WTC11 (cell line): ENCODE results near the gene UPF1. TPM values are rescaled to one million over a fixed set of nuclear protein-coding genes. Genes with fewer than 3 reads are reported as not detected.
A peak's percentile ranks its signal among the peaks of the same experiment; 100 is the strongest.

Source experiments
- ATAC-seq: fragments of 200-7000 bp; cut with Tn5 transposase; 2 replicates; pipeline ENCODE4 v1.10.0; 2021; ENCODE audit warnings: mild to moderate bottlenecking, moderate library complexity
- CTCF ChIA-PET: fragments of 300-600 bp; sonication (Branson Sonifier 250); formaldehyde crosslinking; loops from one replicate; lab custom pipeline; 2021; ENCODE audit warnings: antibody characterized with exemption; lab: Charles Lee
- POLR2A ChIA-PET: fragments of 350-600 bp; sonication (Branson Sonifier 250); formaldehyde crosslinking; loops from one replicate; lab custom pipeline; 2021; ENCODE audit warnings: antibody characterized with exemption; lab: Charles Lee
- DNase-seq: peaks from one replicate; pipeline ENCODE4 v3.0.0; 2021; ENCODE audit warnings: low spot score
- H3K27ac Mint-ChIP-seq: 2 replicates; pipeline ENCODE4 v1.8.0; 2021; ENCODE audit warnings: mixed read lengths
- H3K27me3 Mint-ChIP-seq: 2 replicates; pipeline ENCODE4 v1.8.0; 2021; ENCODE audit warnings: low read depth, mild to moderate bottlenecking, moderate library complexity, mixed read lengths
- H3K36me3 Mint-ChIP-seq: 2 replicates; pipeline ENCODE4 v1.8.0; 2021; ENCODE audit warnings: mixed read lengths
- H3K4me1 Mint-ChIP-seq: 2 replicates; pipeline ENCODE4 v1.8.0; 2022; ENCODE audit warnings: mixed read lengths
- H3K4me3 Mint-ChIP-seq: 2 replicates; pipeline ENCODE4 v1.8.0; 2021; ENCODE audit warnings: mild to moderate bottlenecking, moderate library complexity, mixed read lengths
- H3K9me3 Mint-ChIP-seq: 2 replicates; pipeline ENCODE4 v1.8.0; 2021; ENCODE audit warnings: mixed read lengths
- CTCF ChIP-seq: fragments of 200-600 bp; IDR thresholded peaks from 2 replicates; pipeline ENCODE4 v1.8.0; 2022; ENCODE audit warnings: antibody characterized with exemption
- E2F1 ChIP-seq: sonication (generic); formaldehyde crosslinking; IDR thresholded peaks from 2 replicates; pipeline ENCODE4 v1.8.0; 2022; ENCODE audit warnings: mild to moderate bottlenecking, missing genetic modification reagents
- FOXP1 ChIP-seq: sonication (generic); formaldehyde crosslinking; IDR thresholded peaks from 2 replicates; pipeline ENCODE4 v1.8.0; 2022; ENCODE audit warnings: missing genetic modification reagents, mild to moderate bottlenecking, moderate library complexity, borderline replicate concordance
- FOXP4 ChIP-seq: sonication (generic); formaldehyde crosslinking; IDR thresholded peaks from 2 replicates; pipeline ENCODE4 v1.8.0; 2022; ENCODE audit warnings: mild to moderate bottlenecking, missing genetic modification reagents
- MAX ChIP-seq: sonication (generic); formaldehyde crosslinking; IDR thresholded peaks from 2 replicates; pipeline ENCODE4 v1.8.0; 2022; ENCODE audit warnings: mild to moderate bottlenecking, missing genetic modification reagents
- MXD4 ChIP-seq: fragments of 250-450 bp; sonication (Bioruptor Pico); IDR thresholded peaks from 2 replicates; pipeline ENCODE4 v1.8.0; 2021; ENCODE audit warnings: mild to moderate bottlenecking, moderate library complexity, borderline replicate concordance
- OVOL2 ChIP-seq: fragments of 250-450 bp; sonication (Bioruptor Pico); IDR thresholded peaks from 2 replicates; pipeline ENCODE4 v1.9.0; 2021; ENCODE audit warnings: mild to moderate bottlenecking, borderline replicate concordance
- TCF7 ChIP-seq: sonication (generic); formaldehyde crosslinking; IDR thresholded peaks from 2 replicates; pipeline ENCODE4 v1.8.0; 2022; ENCODE audit warnings: mild to moderate bottlenecking, low read depth, missing genetic modification reagents, moderate library complexity
- TEAD4 ChIP-seq: sonication (generic); formaldehyde crosslinking; IDR thresholded peaks from 2 replicates; pipeline ENCODE4 v1.8.0; 2022; ENCODE audit warnings: mild to moderate bottlenecking, missing genetic modification reagents
- ZNF121 ChIP-seq: sonication (generic); formaldehyde crosslinking; IDR thresholded peaks from 2 replicates; pipeline ENCODE4 v1.8.0; 2023; ENCODE audit warnings: missing genetic modification reagents
- total RNA-seq: library from RNA; stranded (reverse); gene quantifications from 3 replicates; pipeline ENCODE4 v1.2.3, GENCODE V29; 2021
- TF ChIP-seq, protein P1 (sequence below): sonication (generic); formaldehyde crosslinking; IDR thresholded peaks from 2 replicates; pipeline ENCODE4 v1.8.1; 2023; ENCODE audit warnings: mild to moderate bottlenecking, missing genetic modification reagents, moderate library complexity
- TF ChIP-seq, protein P2 (sequence below): sonication (generic); formaldehyde crosslinking; IDR thresholded peaks from 2 replicates; pipeline ENCODE4 v1.8.1; 2023; ENCODE audit warnings: mild to moderate bottlenecking, missing genetic modification reagents, borderline replicate concordance
- TF ChIP-seq, protein P3 (sequence below): sonication (generic); formaldehyde crosslinking; IDR thresholded peaks from 2 replicates; pipeline ENCODE4 v1.8.0; 2023; ENCODE audit warnings: missing genetic modification reagents
- TF ChIP-seq, protein P4 (sequence below): sonication (generic); formaldehyde crosslinking; IDR thresholded peaks from 2 replicates; pipeline ENCODE4 v1.8.1; 2023; ENCODE audit warnings: mild to moderate bottlenecking, missing genetic modification reagents

Gene UPF1
- total RNA-seq, 1 experiment from 2014 or later, result 82.5 TPM

GRCh38 chr19:18854982-18855381, 23.2 kb downstream of the UPF1 start (continued):
- TF ChIP-seq, protein P1, sequence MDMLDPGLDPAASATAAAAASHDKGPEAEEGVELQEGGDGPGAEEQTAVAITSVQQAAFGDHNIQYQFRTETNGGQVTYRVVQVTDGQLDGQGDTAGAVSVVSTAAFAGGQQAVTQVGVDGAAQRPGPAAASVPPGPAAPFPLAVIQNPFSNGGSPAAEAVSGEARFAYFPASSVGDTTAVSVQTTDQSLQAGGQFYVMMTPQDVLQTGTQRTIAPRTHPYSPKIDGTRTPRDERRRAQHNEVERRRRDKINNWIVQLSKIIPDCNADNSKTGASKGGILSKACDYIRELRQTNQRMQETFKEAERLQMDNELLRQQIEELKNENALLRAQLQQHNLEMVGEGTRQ (CRISPR knock-in tag), result no peak
- no peak for TF ChIP-seq MAX (CRISPR knock-in tag)
- TF ChIP-seq TEAD4, result no peak
- TF ChIP-seq FOXP4 (CRISPR knock-in tag), result no peak
- TF ChIP-seq TCF7, result no peak

DNA sequence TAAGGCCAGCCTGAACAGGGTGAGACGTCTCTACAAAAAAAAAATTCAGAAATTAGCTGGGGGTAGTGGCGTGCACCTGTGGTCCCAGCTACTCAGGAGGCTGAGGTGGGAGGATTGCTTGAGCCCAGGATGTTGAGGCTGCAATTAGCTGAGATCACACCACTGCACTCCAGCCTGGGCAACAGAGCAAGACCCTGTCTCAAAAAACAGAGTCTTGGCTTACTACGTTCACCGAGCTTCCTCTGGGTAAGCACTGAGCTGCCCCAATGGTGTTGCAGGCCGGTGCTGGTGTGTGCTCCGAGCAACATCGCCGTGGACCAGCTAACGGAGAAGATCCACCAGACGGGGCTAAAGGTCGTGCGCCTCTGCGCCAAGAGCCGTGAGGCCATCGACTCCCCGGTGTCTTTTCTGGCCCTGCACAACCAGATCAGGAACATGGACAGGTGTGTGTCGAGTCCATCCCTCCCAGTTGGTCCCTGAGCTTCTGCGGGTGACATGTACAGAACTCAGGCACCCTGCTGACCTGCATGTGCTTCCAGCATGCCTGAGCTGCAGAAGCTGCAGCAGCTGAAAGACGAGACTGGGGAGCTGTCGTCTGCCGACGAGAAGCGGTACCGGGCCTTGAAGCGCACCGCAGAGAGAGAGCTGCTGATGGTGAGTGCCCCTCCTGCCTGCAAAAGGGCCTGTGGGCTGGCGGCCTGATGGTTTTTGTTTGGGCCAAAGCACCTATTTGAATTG, 24.1 kb downstream of the UPF1 start:
- CTCF ChIA-PET, result interaction anchor here (0.7 to 5.9 kb wide), 15 partner anchors 8 to 404 kb away, joined by 3 to 45 read pairs (median 4); partner anchors contain the start of genes CERS1 and UPF1
- no peak for DNase-seq
- Mint-ChIP-seq H3K4me1 (no peaks in the 10 kb centered on the region), H3K9me3 (no peaks in the 10 kb centered on the region), H3K27me3 (no peaks in the 10 kb centered on the region), H3K27ac (peak overlapping the region; percentile 74), H3K4me3 (no peak overlapping the region), H3K36me3 (peaks cover 66% of the 10 kb centered on the region)
- no peak for ATAC-seq
- TF ChIP-seq FOXP1, result no peak
- TF ChIP-seq ZNF121, result 0 out of 2 replicates have a peak, but pooled peaks have one; percentile 57
- POLR2A ChIA-PET, result interaction anchor here (0.6 kb wide), 1 partner anchor 9 kb away, joined by 3 read pairs; no protein-coding TSS in a partner anchor

DNA sequence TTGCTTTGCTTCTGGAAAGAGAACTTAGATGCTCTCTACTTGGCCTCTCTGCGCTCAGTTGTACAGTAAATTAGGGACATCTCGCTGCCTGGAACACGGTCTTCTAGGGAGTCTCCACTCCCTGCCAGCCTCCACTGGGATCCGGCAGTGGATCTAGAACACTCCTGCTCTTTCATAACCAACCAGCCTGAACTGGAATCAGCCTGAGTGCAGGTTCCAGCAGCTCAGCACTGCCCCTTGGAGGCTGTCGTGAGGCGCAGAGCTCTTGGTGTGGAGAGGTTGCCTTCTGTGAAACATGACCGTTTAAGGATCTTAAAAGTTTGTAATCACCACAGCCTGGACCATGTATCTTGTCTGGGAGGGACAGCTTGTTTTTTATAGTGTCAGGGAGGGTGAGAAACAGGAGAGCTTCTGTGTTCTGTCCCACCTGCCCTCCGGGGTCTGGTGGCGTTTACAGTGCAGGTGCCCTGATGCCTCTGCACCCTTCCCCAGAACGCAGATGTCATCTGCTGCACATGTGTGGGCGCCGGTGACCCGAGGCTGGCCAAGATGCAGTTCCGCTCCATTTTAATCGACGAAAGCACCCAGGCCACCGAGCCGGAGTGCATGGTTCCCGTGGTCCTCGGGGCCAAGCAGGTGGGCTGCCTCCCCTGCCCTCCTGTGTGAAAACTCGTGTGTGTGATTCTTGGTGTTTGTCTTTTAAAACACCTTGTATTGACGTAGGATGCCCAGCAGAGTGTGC, 24.8 kb downstream of the UPF1 start:
- Mint-ChIP-seq H3K27ac (peak overlapping the region; percentile 74), H3K4me1 (no peaks in the 10 kb centered on the region), H3K36me3 (peaks cover 67% of the 10 kb centered on the region), H3K4me3 (no peak overlapping the region), H3K27me3 (no peaks in the 10 kb centered on the region), H3K9me3 (no peaks in the 10 kb centered on the region)
- TF ChIP-seq, protein P2, sequence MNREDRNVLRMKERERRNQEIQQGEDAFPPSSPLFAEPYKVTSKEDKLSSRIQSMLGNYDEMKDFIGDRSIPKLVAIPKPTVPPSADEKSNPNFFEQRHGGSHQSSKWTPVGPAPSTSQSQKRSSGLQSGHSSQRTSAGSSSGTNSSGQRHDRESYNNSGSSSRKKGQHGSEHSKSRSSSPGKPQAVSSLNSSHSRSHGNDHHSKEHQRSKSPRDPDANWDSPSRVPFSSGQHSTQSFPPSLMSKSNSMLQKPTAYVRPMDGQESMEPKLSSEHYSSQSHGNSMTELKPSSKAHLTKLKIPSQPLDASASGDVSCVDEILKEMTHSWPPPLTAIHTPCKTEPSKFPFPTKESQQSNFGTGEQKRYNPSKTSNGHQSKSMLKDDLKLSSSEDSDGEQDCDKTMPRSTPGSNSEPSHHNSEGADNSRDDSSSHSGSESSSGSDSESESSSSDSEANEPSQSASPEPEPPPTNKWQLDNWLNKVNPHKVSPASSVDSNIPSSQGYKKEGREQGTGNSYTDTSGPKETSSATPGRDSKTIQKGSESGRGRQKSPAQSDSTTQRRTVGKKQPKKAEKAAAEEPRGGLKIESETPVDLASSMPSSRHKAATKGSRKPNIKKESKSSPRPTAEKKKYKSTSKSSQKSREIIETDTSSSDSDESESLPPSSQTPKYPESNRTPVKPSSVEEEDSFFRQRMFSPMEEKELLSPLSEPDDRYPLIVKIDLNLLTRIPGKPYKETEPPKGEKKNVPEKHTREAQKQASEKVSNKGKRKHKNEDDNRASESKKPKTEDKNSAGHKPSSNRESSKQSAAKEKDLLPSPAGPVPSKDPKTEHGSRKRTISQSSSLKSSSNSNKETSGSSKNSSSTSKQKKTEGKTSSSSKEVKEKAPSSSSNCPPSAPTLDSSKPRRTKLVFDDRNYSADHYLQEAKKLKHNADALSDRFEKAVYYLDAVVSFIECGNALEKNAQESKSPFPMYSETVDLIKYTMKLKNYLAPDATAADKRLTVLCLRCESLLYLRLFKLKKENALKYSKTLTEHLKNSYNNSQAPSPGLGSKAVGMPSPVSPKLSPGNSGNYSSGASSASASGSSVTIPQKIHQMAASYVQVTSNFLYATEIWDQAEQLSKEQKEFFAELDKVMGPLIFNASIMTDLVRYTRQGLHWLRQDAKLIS (CRISPR knock-in tag), result no peak
- TF ChIP-seq CTCF, result no peak
- TF ChIP-seq, protein P3, sequence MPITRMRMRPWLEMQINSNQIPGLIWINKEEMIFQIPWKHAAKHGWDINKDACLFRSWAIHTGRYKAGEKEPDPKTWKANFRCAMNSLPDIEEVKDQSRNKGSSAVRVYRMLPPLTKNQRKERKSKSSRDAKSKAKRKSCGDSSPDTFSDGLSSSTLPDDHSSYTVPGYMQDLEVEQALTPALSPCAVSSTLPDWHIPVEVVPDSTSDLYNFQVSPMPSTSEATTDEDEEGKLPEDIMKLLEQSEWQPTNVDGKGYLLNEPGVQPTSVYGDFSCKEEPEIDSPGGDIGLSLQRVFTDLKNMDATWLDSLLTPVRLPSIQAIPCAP (CRISPR knock-in tag), result no peak
- no peak for TF ChIP-seq E2F1
- TF ChIP-seq, protein P4, sequence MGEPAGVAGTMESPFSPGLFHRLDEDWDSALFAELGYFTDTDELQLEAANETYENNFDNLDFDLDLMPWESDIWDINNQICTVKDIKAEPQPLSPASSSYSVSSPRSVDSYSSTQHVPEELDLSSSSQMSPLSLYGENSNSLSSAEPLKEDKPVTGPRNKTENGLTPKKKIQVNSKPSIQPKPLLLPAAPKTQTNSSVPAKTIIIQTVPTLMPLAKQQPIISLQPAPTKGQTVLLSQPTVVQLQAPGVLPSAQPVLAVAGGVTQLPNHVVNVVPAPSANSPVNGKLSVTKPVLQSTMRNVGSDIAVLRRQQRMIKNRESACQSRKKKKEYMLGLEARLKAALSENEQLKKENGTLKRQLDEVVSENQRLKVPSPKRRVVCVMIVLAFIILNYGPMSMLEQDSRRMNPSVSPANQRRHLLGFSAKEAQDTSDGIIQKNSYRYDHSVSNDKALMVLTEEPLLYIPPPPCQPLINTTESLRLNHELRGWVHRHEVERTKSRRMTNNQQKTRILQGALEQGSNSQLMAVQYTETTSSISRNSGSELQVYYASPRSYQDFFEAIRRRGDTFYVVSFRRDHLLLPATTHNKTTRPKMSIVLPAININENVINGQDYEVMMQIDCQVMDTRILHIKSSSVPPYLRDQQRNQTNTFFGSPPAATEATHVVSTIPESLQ (CRISPR knock-in tag), result no peak
- no peak for TF ChIP-seq OVOL2
- TF ChIP-seq MXD4 (CRISPR knock-in tag), result no peak
- ChIA-PET POLR2A (interaction anchor here (0.6 kb wide), 1 partner anchor 10 kb away, joined by 3 read pairs; no protein-coding TSS in a partner anchor), CTCF (interaction anchor here (0.5 to 5.9 kb wide), 16 partner anchors 9 to 405 kb away, joined by 3 to 45 read pairs (median 4); partner anchors contain the start of genes CERS1 and UPF1)
- peak; percentile 67 for ATAC-seq
- peak; percentile 44 for DNase-seq
